DND-41 (cell line): ENCODE data around the gene NTSR2.

Source experiments
- ATAC-seq: fragments of 200-7000 bp; cut with Tn5 transposase; 3 replicates; pipeline ENCODE4 v1.9.1; 2021; ENCODE audit warnings: low read depth; ENCODE audit not compliant: insufficient read depth
- DNase-seq: peaks from one replicate; pipeline ENCODE4 v3.0.0-alpha.2; 2020
- H2AFZ ChIP-seq: 2 replicates; pipeline ENCODE4 v1.6.0; 2012; ENCODE audit warnings: low read depth, low read length
- H3K27ac ChIP-seq: 2 replicates; pipeline ENCODE4 v1.5.1; 2012; ENCODE audit warnings: low read length, inconsistent platforms
- H3K27me3 ChIP-seq: fragments of 200-600 bp; sonication (generic); 2 replicates; pipeline ENCODE4 v1.6.0; 2012; ENCODE audit warnings: low read length, mild to moderate bottlenecking, inconsistent platforms; ENCODE audit not compliant: insufficient read depth, poor library complexity
- H3K36me3 ChIP-seq: 2 replicates; pipeline ENCODE4 v1.5.1; 2012; ENCODE audit warnings: low read length, inconsistent platforms; ENCODE audit not compliant: insufficient read depth
- H3K4me1 ChIP-seq: 2 replicates; pipeline ENCODE4 v1.5.1; 2012; ENCODE audit warnings: mild to moderate bottlenecking, low read length; ENCODE audit not compliant: insufficient read depth
- H3K4me2 ChIP-seq: 2 replicates; pipeline ENCODE4 v1.6.0; 2012; ENCODE audit warnings: mild to moderate bottlenecking, moderate library complexity, low read length, inconsistent platforms; ENCODE audit not compliant: insufficient read depth
- H3K4me3 ChIP-seq, 2 experiments: fragments of 200-600 bp in 1 of 2; shearing (Covaris generic) in 1 of 2; 2 replicates each; pipeline ENCODE4 v1.5.1; 2012 to 2016; ENCODE audit warnings: inconsistent platforms in 2 of 2, low read length in 2 of 2, mild to moderate bottlenecking in 2 of 2, low read depth in 1 of 2, moderate library complexity in 1 of 2
- H3K79me2 ChIP-seq: 2 replicates; pipeline ENCODE4 v1.6.0; 2012; ENCODE audit warnings: low read length, inconsistent platforms; ENCODE audit not compliant: insufficient read depth
- H3K9ac ChIP-seq: 2 replicates; pipeline ENCODE4 v1.6.0; 2012; ENCODE audit warnings: low read depth, mild to moderate bottlenecking, inconsistent platforms, low read length, moderate library complexity
- H3K9me3 ChIP-seq: 2 replicates; pipeline ENCODE4 v1.5.1; 2012; ENCODE audit warnings: low read length, moderate library complexity, mild to moderate bottlenecking, inconsistent platforms; ENCODE audit not compliant: insufficient read depth, severe bottlenecking
- H4K20me1 ChIP-seq: 2 replicates; pipeline ENCODE4 v1.6.0; 2012; ENCODE audit warnings: low read length; ENCODE audit not compliant: insufficient read depth
- EZH2 ChIP-seq: IDR thresholded peaks from 3 replicates; pipeline ENCODE4 v1.6.1; 2012; ENCODE audit warnings: borderline replicate concordance, low read depth, mild to moderate bottlenecking, moderate library complexity, low read length, inconsistent platforms; ENCODE audit not compliant: severe bottlenecking
- TF ChIP-seq, protein P1 (sequence below): IDR thresholded peaks from 2 replicates; pipeline ENCODE4 v1.5.1; 2012; ENCODE audit warnings: borderline replicate concordance, low read length, moderate library complexity, mild to moderate bottlenecking; ENCODE audit not compliant: poor library complexity, severe bottlenecking; ENCODE audit errors: extremely low read depth

NTSR2 gene

GRCh38 chr2:11705711-11706110 is 35.7 kb upstream of the NTSR2 start:
- Histone ChIP-seq H3K36me3 (no peaks in the 10 kb centered on the region), H2AFZ (no peak overlapping the region)

GRCh38 chr2:11705063-11705462 is 35.1 kb upstream of the NTSR2 start:
- no peaks in the 10 kb centered on the region for H4K20me1 ChIP-seq
- H3K36me3 ChIP-seq: no peaks in the 10 kb centered on the region
- no peaks in the 10 kb centered on the region for H3K27me3 ChIP-seq
- H3K9me3 ChIP-seq: peaks cover 2% of the 10 kb centered on the region
- H3K27ac ChIP-seq: no peak overlapping the region
- H3K9ac ChIP-seq: no peak overlapping the region
- H3K4me3 ChIP-seq: no peak overlapping the region
- no peak for ATAC-seq
- no peak for DNase-seq
- H2AFZ ChIP-seq: no peak overlapping the region
- TF ChIP-seq EZH2: no peak
- TF ChIP-seq, protein P1, sequence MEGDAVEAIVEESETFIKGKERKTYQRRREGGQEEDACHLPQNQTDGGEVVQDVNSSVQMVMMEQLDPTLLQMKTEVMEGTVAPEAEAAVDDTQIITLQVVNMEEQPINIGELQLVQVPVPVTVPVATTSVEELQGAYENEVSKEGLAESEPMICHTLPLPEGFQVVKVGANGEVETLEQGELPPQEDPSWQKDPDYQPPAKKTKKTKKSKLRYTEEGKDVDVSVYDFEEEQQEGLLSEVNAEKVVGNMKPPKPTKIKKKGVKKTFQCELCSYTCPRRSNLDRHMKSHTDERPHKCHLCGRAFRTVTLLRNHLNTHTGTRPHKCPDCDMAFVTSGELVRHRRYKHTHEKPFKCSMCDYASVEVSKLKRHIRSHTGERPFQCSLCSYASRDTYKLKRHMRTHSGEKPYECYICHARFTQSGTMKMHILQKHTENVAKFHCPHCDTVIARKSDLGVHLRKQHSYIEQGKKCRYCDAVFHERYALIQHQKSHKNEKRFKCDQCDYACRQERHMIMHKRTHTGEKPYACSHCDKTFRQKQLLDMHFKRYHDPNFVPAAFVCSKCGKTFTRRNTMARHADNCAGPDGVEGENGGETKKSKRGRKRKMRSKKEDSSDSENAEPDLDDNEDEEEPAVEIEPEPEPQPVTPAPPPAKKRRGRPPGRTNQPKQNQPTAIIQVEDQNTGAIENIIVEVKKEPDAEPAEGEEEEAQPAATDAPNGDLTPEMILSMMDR: no peak
- H3K4me1 ChIP-seq: peaks cover 17% of the 10 kb centered on the region
- H3K79me2 ChIP-seq: no peaks in the 10 kb centered on the region
- H3K4me2 ChIP-seq: no peak overlapping the region

More at GRCh38 chr2:11705711-11706110, 35.7 kb upstream of the NTSR2 start:
- H3K27ac ChIP-seq: no peak overlapping the region
- no peaks in the 10 kb centered on the region for H3K79me2 ChIP-seq
- no peak for ATAC-seq
- DNase-seq: no peak
- no peaks in the 10 kb centered on the region for H4K20me1 ChIP-seq
- TF ChIP-seq, protein P1: no peak
- TF ChIP-seq EZH2: no peak
- peaks cover 17% of the 10 kb centered on the region for H3K4me1 ChIP-seq
- peaks cover 2% of the 10 kb centered on the region for H3K9me3 ChIP-seq
- no peak overlapping the region for H3K9ac ChIP-seq
- no peak overlapping the region for H3K4me3 ChIP-seq
- H3K27me3 ChIP-seq: no peaks in the 10 kb centered on the region
- no peak overlapping the region for H3K4me2 ChIP-seq

DNA sequence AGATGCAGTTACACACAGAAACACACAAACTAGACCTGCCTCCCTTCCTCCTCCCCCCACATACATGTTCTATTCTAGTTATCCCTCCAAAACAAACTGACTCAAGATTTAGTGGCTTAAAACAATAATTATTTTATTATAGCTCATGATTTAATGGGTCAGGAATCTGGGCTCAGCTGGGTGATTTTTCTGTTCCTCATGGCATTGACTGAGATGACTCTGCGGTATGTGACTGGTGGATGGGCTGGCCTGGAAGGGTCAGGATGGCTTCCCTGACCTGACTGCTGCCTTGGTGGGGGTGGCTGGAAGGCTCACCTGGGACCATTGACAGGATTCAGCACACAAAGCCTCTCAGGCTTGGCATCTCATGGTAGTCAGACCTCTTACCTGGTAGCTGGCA is 33.7 kb upstream of the NTSR2 start:
- H3K79me2 ChIP-seq: no peaks in the 10 kb centered on the region
- H3K4me1 ChIP-seq: peaks cover 17% of the 10 kb centered on the region
- H4K20me1 ChIP-seq: no peaks in the 10 kb centered on the region
- DNase-seq (no peak), ATAC-seq (no peak)
- H3K9me3 ChIP-seq: peaks cover 2% of the 10 kb centered on the region
- no peak overlapping the region for H2AFZ ChIP-seq
- H3K27ac ChIP-seq: no peak overlapping the region
- H3K4me2 ChIP-seq: no peak overlapping the region
- H3K9ac ChIP-seq: no peak overlapping the region
- TF ChIP-seq, protein P1: no peak
- no peak for TF ChIP-seq EZH2
- H3K4me3 ChIP-seq: no peak overlapping the region
- H3K27me3 ChIP-seq: no peaks in the 10 kb centered on the region
- H3K36me3 ChIP-seq: no peaks in the 10 kb centered on the region

DNA sequence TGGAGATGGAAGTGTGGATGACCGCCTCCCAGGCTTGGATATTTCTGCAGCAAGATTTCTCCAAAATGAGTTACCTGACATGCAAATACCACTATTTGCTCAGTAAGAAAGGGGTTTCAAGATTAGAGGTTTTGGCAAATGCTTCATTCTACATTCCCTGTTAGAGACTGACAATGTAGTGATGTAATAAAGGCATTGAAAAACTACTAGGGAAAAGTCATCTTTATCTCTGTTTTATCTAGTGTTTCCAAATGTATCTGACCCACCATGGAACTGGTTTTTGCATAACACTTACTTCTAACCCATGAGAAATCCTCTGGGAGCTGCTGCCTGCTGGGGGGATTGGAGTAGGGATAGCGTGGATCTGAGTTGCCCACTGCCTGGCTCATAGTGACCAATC is 33.0 kb upstream of the NTSR2 start:
- no peaks in the 10 kb centered on the region for H4K20me1 ChIP-seq
- peaks cover 17% of the 10 kb centered on the region for H3K4me1 ChIP-seq
- H3K9me3 ChIP-seq: peaks cover 2% of the 10 kb centered on the region
- no peaks in the 10 kb centered on the region for H3K27me3 ChIP-seq
- ATAC-seq (no peak), DNase-seq (no peak)
- H3K9ac ChIP-seq: no peak overlapping the region
- H3K79me2 ChIP-seq: no peaks in the 10 kb centered on the region
- no peak overlapping the region for H3K4me3 ChIP-seq
- H3K27ac ChIP-seq: no peak overlapping the region
- no peak for TF ChIP-seq EZH2
- TF ChIP-seq, protein P1: no peak
- H3K4me2 ChIP-seq: no peak overlapping the region
- no peak overlapping the region for H2AFZ ChIP-seq
- H3K36me3 ChIP-seq: no peaks in the 10 kb centered on the region
